HCT116 (cell line): ENCODE results near the gene HIP1. TPM values are rescaled to one million over a fixed set of nuclear protein-coding genes. Genes with fewer than 3 reads are reported as not detected.

Experiments used
- ATAC-seq: fragments of 200-7000 bp; cut with Tn5 transposase; 2 replicates; pipeline ENCODE4 v1.9.1; 2020; ENCODE audit warnings: mild to moderate bottlenecking, moderate library complexity
- BruUV-seq: library from RNA; stranded (reverse); fragments of 400-500 nt; replicated peaks from 2 replicates; lab custom pipeline; 2021; lab: Mats Ljungman, UMichigan
- CTCF ChIA-PET: fragments of 300-600 bp; sonication (Branson Sonifier 250); formaldehyde crosslinking; loops from one replicate; lab custom pipeline; 2021; ENCODE audit warnings: antibody characterized with exemption; lab: Charles Lee
- POLR2A ChIA-PET: fragments of 300-600, 350-600 bp; sonication (Branson Sonifier 250); formaldehyde crosslinking; loops from one replicate; lab custom pipeline; 2021; ENCODE audit warnings: antibody characterized with exemption; lab: Charles Lee
- RAD21 ChIA-PET, 2 experiments: fragments of 300-600 bp; sonication (Branson Sonifier 250); formaldehyde crosslinking; loops; one replicate each; lab custom pipeline; 2023; ENCODE audit warnings: low total read pairs in 2 of 2; ENCODE audit not compliant: uncharacterized antibody in 2 of 2, unreplicated experiment in 2 of 2, low non-redundant PET in 1 of 2; lab: Charles Lee
- DNase-seq: peaks from one replicate; pipeline ENCODE4 v3.0.0-alpha.2; 2010; ENCODE audit warnings: low read depth, low spot score
- H2AFZ ChIP-seq: fragments of 200-600 bp; shearing (Covaris generic), sonication (generic); 2 replicates; pipeline ENCODE4 v1.6.1; 2017; ENCODE audit warnings: low read depth, mixed run types, mixed read lengths, antibody characterized with exemption, low read length; ENCODE audit not compliant: poor library complexity, severe bottlenecking
- H3K27ac ChIP-seq: 2 replicates; pipeline ENCODE4 v1.5.1; 2012; ENCODE audit warnings: low read depth, low read length
- H3K27me3 ChIP-seq: fragments of 200-600 bp; sonication (generic); 2 replicates; pipeline ENCODE4 v1.6.1; 2016; ENCODE audit warnings: mixed run types, low read length, mixed read lengths; ENCODE audit not compliant: insufficient read depth
- H3K36me3 ChIP-seq, 2 experiments: fragments of 200-500 bp in 1 of 2; fragments of 200-600 bp in 1 of 2; sonication (Bioruptor generic) in 1 of 2; sonication (generic) in 1 of 2; 2 replicates each; pipeline versions ENCODE4 v1.5.1 to v1.6.1; 2014 to 2016; ENCODE audit warnings: low read length in 2 of 2, inconsistent platforms in 1 of 2, mixed read lengths in 1 of 2, mixed run types in 1 of 2; ENCODE audit not compliant: insufficient read depth in 2 of 2, control insufficient read depth in 1 of 2
- H3K4me1 ChIP-seq, 2 experiments: fragments of 200-600 bp in 1 of 2; sonication (generic) in 1 of 2; 2 replicates each; pipeline versions ENCODE4 v1.5.1 to v1.6.1; 2012 to 2017; ENCODE audit warnings: low read length in 2 of 2, inconsistent platforms in 1 of 2, mild to moderate bottlenecking in 1 of 2, mixed read lengths in 1 of 2, mixed run types in 1 of 2, moderate library complexity in 1 of 2; ENCODE audit not compliant: insufficient read depth in 2 of 2, control insufficient read depth in 1 of 2
- H3K4me2 ChIP-seq: fragments of 200-600 bp; sonication (generic); 2 replicates; pipeline ENCODE4 v1.6.1; 2017; ENCODE audit warnings: mixed run types, low read length, mixed read lengths
- H3K4me3 ChIP-seq, 2 experiments: fragments of 200-600 bp in 1 of 2; sonication (generic) in 1 of 2; replicated peaks in 1 of 2; 2 replicates each; pipeline ENCODE4 v1.5.1; 2011 to 2016; ENCODE audit warnings: low read length in 2 of 2, control low read depth in 1 of 2, low read depth in 1 of 2, mild to moderate bottlenecking in 1 of 2, mixed read lengths in 1 of 2, mixed run types in 1 of 2
- H3K79me2 ChIP-seq: fragments of 200-600 bp; sonication (generic); 2 replicates; pipeline ENCODE4 v1.6.1; 2017; ENCODE audit warnings: mild to moderate bottlenecking, mixed run types, low read length, moderate library complexity, mixed read lengths; ENCODE audit not compliant: insufficient read depth
- H3K9ac ChIP-seq: fragments of 200-600 bp; sonication (generic); 2 replicates; pipeline ENCODE4 v1.6.1; 2016; ENCODE audit warnings: low read length, mixed read lengths
- H3K9me2 ChIP-seq: fragments of 200-600 bp; sonication (generic), shearing (Covaris generic); 2 replicates; pipeline ENCODE4 v1.6.1; 2017; ENCODE audit warnings: mixed run types, mild to moderate bottlenecking, moderate library complexity; ENCODE audit not compliant: insufficient read depth
- H3K9me3 ChIP-seq, 2 experiments: fragments of 200-500 bp in 1 of 2; fragments of 200-600 bp in 1 of 2; sonication (Bioruptor generic) in 1 of 2; sonication (generic) in 1 of 2; 2 replicates each; pipeline ENCODE4 v1.6.1; 2014 to 2017; ENCODE audit warnings: low read length in 2 of 2, mixed read lengths in 2 of 2, inconsistent platforms in 1 of 2, low read depth in 1 of 2, mild to moderate bottlenecking in 1 of 2, mixed run types in 1 of 2, moderate library complexity in 1 of 2; ENCODE audit not compliant: control insufficient read depth in 1 of 2, insufficient read depth in 1 of 2
- H4K20me1 ChIP-seq: fragments of 200-600 bp; sonication (generic), shearing (Covaris generic); 2 replicates; pipeline ENCODE4 v1.6.1; 2017; ENCODE audit warnings: mixed run types, mild to moderate bottlenecking, moderate library complexity; ENCODE audit not compliant: insufficient read depth
- CBX3 ChIP-seq: IDR thresholded peaks from 2 replicates; pipeline ENCODE4 v1.6.1; 2012; ENCODE audit warnings: low read depth
- EGR1 ChIP-seq: IDR thresholded peaks from 2 replicates; pipeline ENCODE4 v1.6.1; 2012; ENCODE audit warnings: low read depth
- ELF1 ChIP-seq: IDR thresholded peaks from 2 replicates; pipeline ENCODE4 v1.6.1; 2012; ENCODE audit warnings: low read depth, borderline replicate concordance
- EZH2 ChIP-seq: fragments of 200-600 bp; sonication (generic); IDR thresholded peaks from 2 replicates; pipeline ENCODE4 v1.6.1; 2017; ENCODE audit warnings: antibody characterized with exemption, mixed run types
- FOSL1 ChIP-seq: IDR thresholded peaks from 2 replicates; pipeline ENCODE4 v1.6.1; 2012; ENCODE audit warnings: low read depth
- JUND ChIP-seq: IDR thresholded peaks from 2 replicates; pipeline ENCODE4 v1.6.1; 2012
- POLR2A ChIP-seq: IDR thresholded peaks from 2 replicates; pipeline ENCODE4 v1.7.0; 2011; ENCODE audit warnings: borderline replicate concordance; ENCODE audit not compliant: insufficient read depth, insufficient read length; ENCODE audit errors: extremely low read depth
- SIN3A ChIP-seq: IDR thresholded peaks from 2 replicates; pipeline ENCODE4 v1.6.1; 2012; ENCODE audit warnings: low read depth
- SP1 ChIP-seq: IDR thresholded peaks from 2 replicates; pipeline ENCODE4 v1.6.1; 2012; ENCODE audit warnings: low read depth
- TCF7L2 ChIP-seq: IDR thresholded peaks from 2 replicates; pipeline ENCODE4 v1.7.0; 2011; ENCODE audit warnings: borderline replicate concordance, inconsistent platforms; ENCODE audit not compliant: insufficient read depth, insufficient read length; ENCODE audit errors: extremely low read depth
- YY1 ChIP-seq: IDR thresholded peaks from 2 replicates; pipeline ENCODE4 v1.6.1; 2011; ENCODE audit warnings: low read length, low read depth, moderate library complexity, mild to moderate bottlenecking; ENCODE audit not compliant: insufficient replicate concordance; ENCODE audit errors: extremely low read depth
- ZFX ChIP-seq: fragments of 450-650 bp; IDR thresholded peaks from 2 replicates; pipeline ENCODE4 v1.6.1; 2017
- ZNF274 ChIP-seq: fragments of 200-500 bp; sonication (Bioruptor generic); IDR thresholded peaks from 2 replicates; pipeline ENCODE4 v1.6.1; 2014; ENCODE audit warnings: mild to moderate bottlenecking, low read depth, low read length, inconsistent platforms
- intact Hi-C: fragments of 100-400 bp; cut with micrococcal nuclease; formaldehyde crosslinking; loops from 2 replicates; pipeline ENCODE4 v1.10.0; 2022
- total RNA-seq: library from RNA; stranded (reverse); gene quantifications from one replicate; pipeline ENCODE4 v1.2.1, GENCODE V29; 2021; ENCODE audit not compliant: unreplicated experiment
- TF ChIP-seq, protein P1 (sequence below): IDR thresholded peaks from 2 replicates; pipeline ENCODE4 v1.6.1; 2011; ENCODE audit warnings: mild to moderate bottlenecking, low read length, moderate library complexity; ENCODE audit not compliant: insufficient replicate concordance; ENCODE audit errors: extremely low read depth
- TF ChIP-seq, protein P2 (sequence below): IDR thresholded peaks from 2 replicates; pipeline ENCODE4 v1.6.1; 2012
- TF ChIP-seq, protein P3 (sequence below): IDR thresholded peaks from 2 replicates; pipeline ENCODE4 v1.6.1; 2012; ENCODE audit warnings: low read depth

The HIP1 gene
- total RNA-seq, 1 experiment from 2014 or later, result 22.1 TPM

DNA sequence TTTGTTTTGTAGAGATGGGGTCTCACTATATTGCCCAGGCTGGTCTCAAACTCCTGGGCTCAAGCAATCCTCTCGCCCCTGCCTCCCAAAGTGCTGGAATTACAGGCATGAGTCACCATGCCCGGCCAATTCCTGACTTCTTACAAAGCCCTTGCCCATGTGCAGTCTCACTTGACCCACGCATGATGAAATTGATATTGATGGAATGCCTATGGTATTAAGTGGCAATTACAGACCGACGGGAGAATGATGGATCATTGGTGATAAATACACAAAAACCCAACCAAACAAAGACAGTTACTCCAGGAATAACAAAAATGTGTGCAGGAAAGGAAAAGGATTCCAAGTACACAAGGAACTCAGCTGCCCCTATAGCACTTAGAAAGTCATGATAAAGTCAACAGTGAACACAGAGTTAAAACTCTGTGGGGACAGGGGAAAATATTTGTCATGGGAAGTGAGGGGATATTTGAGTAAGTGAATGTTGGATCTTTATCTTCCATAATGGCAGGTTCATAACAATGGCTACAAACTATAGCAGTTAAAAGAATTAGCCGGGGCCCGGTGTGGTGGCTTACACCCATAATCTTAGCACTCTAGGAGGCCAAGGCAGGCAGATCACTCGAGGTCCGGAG is 21.6 kb downstream of the HIP1 start (continued):
- TF ChIP-seq, protein P1, sequence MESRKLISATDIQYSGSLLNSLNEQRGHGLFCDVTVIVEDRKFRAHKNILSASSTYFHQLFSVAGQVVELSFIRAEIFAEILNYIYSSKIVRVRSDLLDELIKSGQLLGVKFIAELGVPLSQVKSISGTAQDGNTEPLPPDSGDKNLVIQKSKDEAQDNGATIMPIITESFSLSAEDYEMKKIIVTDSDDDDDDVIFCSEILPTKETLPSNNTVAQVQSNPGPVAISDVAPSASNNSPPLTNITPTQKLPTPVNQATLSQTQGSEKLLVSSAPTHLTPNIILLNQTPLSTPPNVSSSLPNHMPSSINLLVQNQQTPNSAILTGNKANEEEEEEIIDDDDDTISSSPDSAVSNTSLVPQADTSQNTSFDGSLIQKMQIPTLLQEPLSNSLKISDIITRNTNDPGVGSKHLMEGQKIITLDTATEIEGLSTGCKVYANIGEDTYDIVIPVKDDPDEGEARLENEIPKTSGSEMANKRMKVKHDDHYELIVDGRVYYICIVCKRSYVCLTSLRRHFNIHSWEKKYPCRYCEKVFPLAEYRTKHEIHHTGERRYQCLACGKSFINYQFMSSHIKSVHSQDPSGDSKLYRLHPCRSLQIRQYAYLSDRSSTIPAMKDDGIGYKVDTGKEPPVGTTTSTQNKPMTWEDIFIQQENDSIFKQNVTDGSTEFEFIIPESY, result no peak
- TF ChIP-seq, protein P2, sequence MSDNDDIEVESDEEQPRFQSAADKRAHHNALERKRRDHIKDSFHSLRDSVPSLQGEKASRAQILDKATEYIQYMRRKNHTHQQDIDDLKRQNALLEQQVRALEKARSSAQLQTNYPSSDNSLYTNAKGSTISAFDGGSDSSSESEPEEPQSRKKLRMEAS, result peak; percentile 74
- peak; percentile 38; the same call in 1 of the 2 replicates for TF ChIP-seq SP1

DNA sequence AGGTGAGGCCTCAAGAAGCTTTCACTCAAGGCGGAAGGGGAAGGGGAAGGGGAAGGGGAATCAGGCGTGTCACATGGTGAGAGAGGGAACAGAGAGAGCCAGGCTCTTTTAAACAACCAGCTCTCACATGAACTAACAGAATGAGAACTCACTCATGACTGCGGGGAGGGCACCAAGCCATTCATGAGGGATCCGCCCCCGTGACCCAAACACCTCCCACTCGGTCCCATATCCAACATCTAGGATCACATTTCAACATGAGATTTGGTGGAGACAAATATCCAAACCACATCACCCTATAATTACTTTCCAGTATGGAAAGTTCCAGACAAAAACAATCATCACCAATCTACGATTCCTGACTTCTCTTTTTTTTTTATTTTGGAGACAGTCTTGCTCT is 22.9 kb downstream of the HIP1 start:
- no peak overlapping the region for H3K4me3 ChIP-seq
- H3K79me2 ChIP-seq, result no peaks in the 10 kb centered on the region
- H3K36me3 ChIP-seq, result no peaks in the 10 kb centered on the region
- no peak overlapping the region for H3K27ac ChIP-seq
- POLR2A ChIA-PET, result interaction anchor here (0.6 kb wide), 1 partner anchor 33 kb away, joined by 3 read pairs; no protein-coding TSS in a partner anchor
- no peaks in the 10 kb centered on the region for H3K27me3 ChIP-seq
- H4K20me1 ChIP-seq, result no peaks in the 10 kb centered on the region
- CTCF ChIA-PET, result no interaction called here
- ATAC-seq (no peak), DNase-seq (no peak)
- no peaks in the 10 kb centered on the region for H3K9me3 ChIP-seq
- no peak overlapping the region for H2AFZ ChIP-seq
- RAD21 ChIA-PET, result no interaction called here
- no TSS peak for BruUV-seq
- H3K4me1 ChIP-seq, result peaks cover 9 to 15% of the 10 kb centered on the region in 2 experiments
- no peak overlapping the region for H3K4me2 ChIP-seq
- no peak overlapping the region for H3K9ac ChIP-seq
- intact Hi-C loops, result no loop called here
- no peaks in the 10 kb centered on the region for H3K9me2 ChIP-seq
- TF ChIP-seq EGR1 (no peak), ZFX (no peak), POLR2A (no peak), CBX3 (no peak), SP1 (no peak), YY1 (no peak), ZNF274 (no peak), SIN3A (no peak), EZH2 (no peak), ELF1 (no peak), FOSL1 (no peak), TCF7L2 (no peak), JUND (no peak)
- TF ChIP-seq, protein P1, result no peak
- TF ChIP-seq, protein P2, result no peak
- TF ChIP-seq, protein P3, sequence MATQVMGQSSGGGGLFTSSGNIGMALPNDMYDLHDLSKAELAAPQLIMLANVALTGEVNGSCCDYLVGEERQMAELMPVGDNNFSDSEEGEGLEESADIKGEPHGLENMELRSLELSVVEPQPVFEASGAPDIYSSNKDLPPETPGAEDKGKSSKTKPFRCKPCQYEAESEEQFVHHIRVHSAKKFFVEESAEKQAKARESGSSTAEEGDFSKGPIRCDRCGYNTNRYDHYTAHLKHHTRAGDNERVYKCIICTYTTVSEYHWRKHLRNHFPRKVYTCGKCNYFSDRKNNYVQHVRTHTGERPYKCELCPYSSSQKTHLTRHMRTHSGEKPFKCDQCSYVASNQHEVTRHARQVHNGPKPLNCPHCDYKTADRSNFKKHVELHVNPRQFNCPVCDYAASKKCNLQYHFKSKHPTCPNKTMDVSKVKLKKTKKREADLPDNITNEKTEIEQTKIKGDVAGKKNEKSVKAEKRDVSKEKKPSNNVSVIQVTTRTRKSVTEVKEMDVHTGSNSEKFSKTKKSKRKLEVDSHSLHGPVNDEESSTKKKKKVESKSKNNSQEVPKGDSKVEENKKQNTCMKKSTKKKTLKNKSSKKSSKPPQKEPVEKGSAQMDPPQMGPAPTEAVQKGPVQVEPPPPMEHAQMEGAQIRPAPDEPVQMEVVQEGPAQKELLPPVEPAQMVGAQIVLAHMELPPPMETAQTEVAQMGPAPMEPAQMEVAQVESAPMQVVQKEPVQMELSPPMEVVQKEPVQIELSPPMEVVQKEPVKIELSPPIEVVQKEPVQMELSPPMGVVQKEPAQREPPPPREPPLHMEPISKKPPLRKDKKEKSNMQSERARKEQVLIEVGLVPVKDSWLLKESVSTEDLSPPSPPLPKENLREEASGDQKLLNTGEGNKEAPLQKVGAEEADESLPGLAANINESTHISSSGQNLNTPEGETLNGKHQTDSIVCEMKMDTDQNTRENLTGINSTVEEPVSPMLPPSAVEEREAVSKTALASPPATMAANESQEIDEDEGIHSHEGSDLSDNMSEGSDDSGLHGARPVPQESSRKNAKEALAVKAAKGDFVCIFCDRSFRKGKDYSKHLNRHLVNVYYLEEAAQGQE, result no peak
